H1 (cell line): Measurements from ENCODE around the gene PTPRC. TPM values are rescaled to one million over a fixed set of nuclear protein-coding genes. Genes with fewer than 3 reads are reported as not detected.

ENCODE experiments used
- CTCF ChIA-PET: fragments of 300-600 bp; sonication (Branson Sonifier 250); formaldehyde crosslinking; loops from one replicate; lab custom pipeline; 2021; ENCODE audit not compliant: partially characterized antibody; lab: Charles Lee
- POLR2A ChIA-PET: fragments of 300-600 bp; sonication (Branson Sonifier 250); formaldehyde crosslinking; loops from one replicate; lab custom pipeline; 2021; ENCODE audit warnings: inconsistent platforms; ENCODE audit not compliant: partially characterized antibody; lab: Charles Lee
- DNase-seq, 2 experiments: peaks; one replicate each; pipeline versions ENCODE4 v3.0.0 to v3.0.0-alpha.2; 2010 to 2022; ENCODE audit warnings: low spot score in 2 of 2, low read depth in 1 of 2, mixed read lengths in 1 of 2
- FAIRE-seq: peaks from 2 replicates; lab custom pipeline; 2011; peaks lifted over from hg19 to GRCh38; lab: Jason Lieb, UNC
- H2AFZ ChIP-seq: 2 replicates; pipeline ENCODE4 v1.8.1; 2012; ENCODE audit warnings: low read length, inconsistent platforms
- H2AK5ac ChIP-seq: 2 replicates; pipeline ENCODE4 v1.6.1; 2013; ENCODE audit warnings: low read depth, low read length
- H2BK120ac ChIP-seq: replicated peaks from 2 replicates; pipeline ENCODE3; 2013; ENCODE audit warnings: low read depth, low read length, inconsistent platforms
- H2BK12ac ChIP-seq: 2 replicates; pipeline ENCODE4 v1.6.1; 2013; ENCODE audit warnings: low read depth, low read length
- H2BK15ac ChIP-seq: 2 replicates; pipeline ENCODE4 v1.6.1; 2013; ENCODE audit warnings: low read length
- H2BK20ac ChIP-seq: 2 replicates; pipeline ENCODE4 v1.6.1; 2013; ENCODE audit warnings: low read length
- H2BK5ac ChIP-seq: 2 replicates; pipeline ENCODE4 v1.6.1; 2013; ENCODE audit warnings: low read depth, low read length
- H3K14ac ChIP-seq: 2 replicates; pipeline ENCODE4 v1.6.1; 2013; ENCODE audit warnings: inconsistent platforms; ENCODE audit not compliant: insufficient read length
- H3K18ac ChIP-seq: 2 replicates; pipeline ENCODE4 v1.6.1; 2013; ENCODE audit warnings: low read length; ENCODE audit errors: extremely low read depth
- H3K23ac ChIP-seq: 2 replicates; pipeline ENCODE4 v1.6.1; 2013; ENCODE audit warnings: inconsistent platforms; ENCODE audit not compliant: insufficient read length
- H3K23me2 ChIP-seq: 2 replicates; pipeline ENCODE4 v1.6.1; 2013; ENCODE audit warnings: low read depth, low read length
- H3K27ac ChIP-seq: 2 replicates; pipeline ENCODE4 v1.6.1; 2011; ENCODE audit warnings: low read depth, low read length, inconsistent platforms
- H3K27me3 ChIP-seq, 4 experiments: replicated peaks in 1 of 4; 1 replicate in 1 of 4; 2 replicates in 3 of 4; pipeline versions ENCODE4 v1.6.1 to v1.8.1; 2011 to 2013; ENCODE audit warnings: low read length in 3 of 4, mild to moderate bottlenecking in 3 of 4, inconsistent platforms in 2 of 4, mixed read lengths in 2 of 4, moderate library complexity in 1 of 4; ENCODE audit not compliant: control insufficient read depth in 3 of 4, insufficient read depth in 3 of 4; ENCODE audit errors: extremely low read depth in 1 of 4
- H3K36me3 ChIP-seq, 4 experiments: 2 replicates each; pipeline versions ENCODE4 v1.6.1 to v1.8.1; 2011 to 2013; ENCODE audit warnings: mild to moderate bottlenecking in 4 of 4, low read length in 3 of 4, moderate library complexity in 2 of 4, control low read depth in 1 of 4, inconsistent platforms in 1 of 4; ENCODE audit not compliant: insufficient read depth in 4 of 4, control insufficient read depth in 2 of 4
- H3K4ac ChIP-seq: replicated peaks from 2 replicates; pipeline ENCODE3; 2013; ENCODE audit warnings: low read length, low read depth, mixed read lengths, inconsistent platforms; ENCODE audit not compliant: insufficient read length
- H3K4me1 ChIP-seq, 4 experiments: replicated peaks in 1 of 4; 1 replicate in 1 of 4; 2 replicates in 3 of 4; pipeline versions ENCODE4 v1.6.1 to v1.8.1; 2011 to 2013; ENCODE audit warnings: low read length in 3 of 4, inconsistent platforms in 2 of 4, mixed read lengths in 1 of 4; ENCODE audit not compliant: insufficient read depth in 4 of 4, control insufficient read depth in 3 of 4
- H3K4me2 ChIP-seq, 2 experiments: 2 replicates each; pipeline versions ENCODE4 v1.6.1 to v1.8.1; 2011 to 2013; ENCODE audit warnings: low read depth in 2 of 2, low read length in 2 of 2, control low read depth in 1 of 2, inconsistent platforms in 1 of 2, mild to moderate bottlenecking in 1 of 2; ENCODE audit not compliant: insufficient read depth in 1 of 2
- H3K4me3 ChIP-seq, 4 experiments: fragments of 200-600, 300-600 bp in 1 of 4; sonication (generic), shearing (Covaris generic), sonication (Bioruptor Twin) in 1 of 4; 2 replicates each; pipeline versions ENCODE4 v1.5.1 to v1.8.1; 2011 to 2016; ENCODE audit warnings: low read length in 4 of 4, low read depth in 3 of 4, control low read depth in 2 of 4, inconsistent platforms in 2 of 4, mild to moderate bottlenecking in 2 of 4, mixed read lengths in 1 of 4, moderate library complexity in 1 of 4; ENCODE audit not compliant: insufficient read depth in 2 of 4; ENCODE audit errors: extremely low read depth in 1 of 4
- H3K56ac ChIP-seq: replicated peaks from 2 replicates; pipeline ENCODE3; 2013; ENCODE audit warnings: low read depth, mild to moderate bottlenecking, mixed read lengths, low read length, inconsistent platforms; ENCODE audit not compliant: insufficient read length
- H3K79me1 ChIP-seq: 2 replicates; pipeline ENCODE4 v1.6.1; 2013; ENCODE audit warnings: low read depth, low read length, control low read depth
- H3K79me2 ChIP-seq, 2 experiments: 2 replicates each; pipeline versions ENCODE4 v1.6.1 to v1.8.1; 2012 to 2013; ENCODE audit warnings: low read length in 2 of 2, mild to moderate bottlenecking in 2 of 2, inconsistent platforms in 1 of 2; ENCODE audit not compliant: insufficient read depth in 2 of 2, control insufficient read depth in 1 of 2
- H3K9ac ChIP-seq, 4 experiments: replicated peaks in 1 of 4; 1 replicate in 1 of 4; 2 replicates in 3 of 4; pipeline versions ENCODE4 v1.6.1 to v1.8.1; 2011 to 2013; ENCODE audit warnings: low read depth in 3 of 4, low read length in 3 of 4, control low read depth in 2 of 4, mild to moderate bottlenecking in 2 of 4, moderate library complexity in 2 of 4, inconsistent platforms in 1 of 4; ENCODE audit errors: extremely low read depth in 1 of 4
- H3K9me3 ChIP-seq, 2 experiments: 2 replicates each; pipeline versions ENCODE4 v1.6.1 to v1.8.1; 2012 to 2013; ENCODE audit warnings: mild to moderate bottlenecking in 2 of 2, moderate library complexity in 2 of 2, control low read depth in 1 of 2, inconsistent platforms in 1 of 2, low read depth in 1 of 2, low read length in 1 of 2, mixed read lengths in 1 of 2; ENCODE audit not compliant: insufficient read depth in 2 of 2
- H4K20me1 ChIP-seq, 2 experiments: replicated peaks in 1 of 2; 2 replicates each; pipeline versions ENCODE3 to v1.8.1; 2011 to 2013; ENCODE audit warnings: inconsistent platforms in 2 of 2, low read length in 2 of 2, mild to moderate bottlenecking in 1 of 2; ENCODE audit not compliant: insufficient read depth in 2 of 2, control insufficient read depth in 1 of 2
- H4K5ac ChIP-seq: 2 replicates; pipeline ENCODE4 v1.6.1; 2013; ENCODE audit warnings: low read length, low read depth, mixed read lengths, inconsistent platforms; ENCODE audit not compliant: insufficient read length
- H4K8ac ChIP-seq: 2 replicates; pipeline ENCODE4 v1.8.0; 2013; ENCODE audit warnings: mild to moderate bottlenecking, moderate library complexity, low read length, inconsistent platforms; ENCODE audit not compliant: insufficient read depth; ENCODE audit errors: extremely low read depth
- H4K91ac ChIP-seq: replicated peaks from 2 replicates; pipeline ENCODE3; 2013; ENCODE audit warnings: low read length, mixed read lengths, inconsistent platforms; ENCODE audit not compliant: insufficient read length
- ASH2L ChIP-seq: fragments of 200-600, 300-600 bp; sonication (generic); IDR thresholded peaks from one replicate; pipeline ENCODE4 v1.7.1; 2017; ENCODE audit warnings: low read length
- EP300 ChIP-seq, 2 experiments: IDR thresholded peaks; 1 replicate in 1 of 2; 2 replicates in 1 of 2; pipeline ENCODE4 v1.6.1; 2011 to 2012; ENCODE audit warnings: low read depth in 2 of 2, low read length in 2 of 2, mild to moderate bottlenecking in 2 of 2, borderline replicate concordance in 1 of 2, inconsistent platforms in 1 of 2, moderate library complexity in 1 of 2
- SRF ChIP-seq: IDR thresholded peaks from 2 replicates; pipeline ENCODE4 v1.6.1; 2011; ENCODE audit warnings: mild to moderate bottlenecking, low read depth, low read length, moderate library complexity
- WGBS, 2 experiments: shearing (Covaris generic) in 1 of 2; methylation state at CpG; one replicate each; pipeline versions ENCODE4 v1.1.6 to v1.1.7; 2013 to 2015; ENCODE audit warnings: low lambda C conversion rate in 2 of 2, mixed read lengths in 2 of 2, inconsistent platforms in 1 of 2, low coverage in 1 of 2, missing lambda C conversion rate in 1 of 2; ENCODE audit not compliant: insufficient replicate concordance in 2 of 2, insufficient coverage in 1 of 2, insufficient read length in 1 of 2; ENCODE audit errors: extremely low coverage in 1 of 2, missing lambda C conversion rate in 1 of 2; 5-methylcytosine and 5-hydroxymethylcytosine counted together
- polyA plus RNA-seq, 7 experiments: library from polyadenylated mRNA; depleted of rRNA in 3 of 7; stranded (reverse) in 5 of 7; unstranded in 2 of 7; fragments of >200 nt in 5 of 7; fragments of 200-250 nt in 2 of 7; gene quantifications; 1 replicate in 5 of 7; 2 replicates in 1 of 7; 4 replicates in 1 of 7; pipeline versions ENCODE4 v1.2.1 to v1.2.3, GENCODE V29; 2011 to 2013; ENCODE audit warnings: missing spikeins in 2 of 7, mixed read lengths in 2 of 7
- total RNA-seq: library from RNA; stranded (reverse); fragmentation: NEBNext Ultra II Directional; extraction: Animal tissue kit (Norgen Biotek cat#: 25700); gene quantifications from 2 replicates; pipeline ENCODE4 v1.2.1, GENCODE V29; 2021

The PTPRC gene
- total and polyA plus RNA-seq, 2 of the 8 experiments (the other 6 are each of a cell fraction or from before 2014, with no cell fraction given): 0.05 TPM; not detected in 1

GRCh38 chr1:198687429-198687828 is 48.6 kb downstream of the PTPRC start:
- no peak overlapping the region for H3K4me3 ChIP-seq
- no peak overlapping the region for H3K4ac ChIP-seq
- no peak overlapping the region for H3K14ac ChIP-seq
- H3K9me3 ChIP-seq: no peaks in the 10 kb centered on the region
- no peak overlapping the region for H3K4me2 ChIP-seq
- CTCF ChIA-PET: interaction anchor here (1.6 kb wide), 1 partner anchor 220 kb away, joined by 4 read pairs; no protein-coding TSS in a partner anchor
- no peaks in the 10 kb centered on the region for H4K20me1 ChIP-seq
- no peak overlapping the region for H2AFZ ChIP-seq
- H3K79me2 ChIP-seq: no peaks in the 10 kb centered on the region
- H2BK120ac ChIP-seq: no peak overlapping the region
- no peak overlapping the region for H2AK5ac ChIP-seq
- WGBS, 2 experiments: 87% methylated on average over 4 of the region's 4 CpGs; no CpG with 5 or more reads in 1 of the 2 experiments
- H4K8ac ChIP-seq: no peak overlapping the region
- POLR2A ChIA-PET: no interaction called here
- no peaks in the 10 kb centered on the region for H3K27me3 ChIP-seq
- H3K56ac ChIP-seq: no peak overlapping the region
- H3K27ac ChIP-seq: no peak overlapping the region
- no peak for TF ChIP-seq EP300 (IDR thresholded peaks at IDR 0.05; ENCODE audit: borderline replicate concordance in 1 of 2, low read depth in 2 of 2, low read length in 2 of 2)
- TF ChIP-seq SRF: no peak
- TF ChIP-seq ASH2L: no peak
- H3K36me3 ChIP-seq: no peaks in the 10 kb centered on the region
- no peaks in the 10 kb centered on the region for H3K79me1 ChIP-seq
- no peak overlapping the region for H2BK15ac ChIP-seq
- H3K23me2 ChIP-seq: no peaks in the 10 kb centered on the region
- H4K91ac ChIP-seq: no peak overlapping the region
- H3K9ac ChIP-seq: no peak overlapping the region
- no peak overlapping the region for H3K23ac ChIP-seq
- no peak overlapping the region for H2BK5ac ChIP-seq
- no peak for DNase-seq
- H4K5ac ChIP-seq: no peak overlapping the region
- H3K18ac ChIP-seq: no peak overlapping the region
- peaks cover 0 to 5% (median 2%) of the 10 kb centered on the region in 4 experiments; a peak in 3 of 7 replicates for H3K4me1 ChIP-seq
- no peak overlapping the region for H2BK12ac ChIP-seq
- H2BK20ac ChIP-seq: no peak overlapping the region
- FAIRE-seq: no peak
